ENCODE results near the gene FGF1. TPM values are rescaled to one million over a fixed set of nuclear protein-coding genes. Genes with fewer than 3 reads are reported as not detected.

FGF1 gene
- total RNA-seq, 1 donor from 2014 or later: not detected

- H2AFZ ChIP-seq (replicated peaks): no peak overlapping the region
- TF ChIP-seq EZH2phosphoT487 (IDR thresholded peaks at IDR 0.05) (no peak), CTCF (IDR thresholded peaks at IDR 0.05) (no peak)
- no peaks in the 10 kb centered on the region for H3K36me3 Mint-ChIP-seq
Observed at GRCh38 chr5:142569905-142570304, 116.0 kb downstream of the FGF1 start.

GRCh38 chr5:142568996-142569335 lies 116.9 kb downstream of the FGF1 start:
- H3F3A ChIP-seq (ENCODE audit: low read depth): no peaks in the 10 kb centered on the region
- H2AFZ ChIP-seq (replicated peaks): no peak overlapping the region
- no peaks in the 10 kb centered on the region for H4K20me1 ChIP-seq (ENCODE audit: low read depth)
- no peak overlapping the region for H3K27ac ChIP-seq
- Mint-ChIP-seq H3K4me3 (no peak overlapping the region), H3K27me3 (ENCODE audit: insufficient read depth, low read depth) (peaks cover 2% of the 10 kb centered on the region), H3K4me1 (peaks cover 3% of the 10 kb centered on the region), H3K27ac (no peak overlapping the region), H3K9me3 (peaks cover 3% of the 10 kb centered on the region), H3K36me3 (no peaks in the 10 kb centered on the region)
- TF ChIP-seq EZH2phosphoT487 (IDR thresholded peaks at IDR 0.05) (no peak), EZH2 (IDR thresholded peaks at IDR 0.05) (no peak), CTCF (IDR thresholded peaks at IDR 0.05) (no peak)
- H3K4me2 ChIP-seq: no peak overlapping the region
- no peak overlapping the region for H3K9ac ChIP-seq
- no peak overlapping the region for H3K4me3 ChIP-seq
- no peaks in the 10 kb centered on the region for H3K27me3 ChIP-seq
- no peak for DNase-seq (ENCODE audit: low spot score)
- no peaks in the 10 kb centered on the region for H3K36me3 ChIP-seq
- H3K79me2 ChIP-seq (ENCODE audit: low read depth): no peaks in the 10 kb centered on the region
- H3K4me1 ChIP-seq: no peaks in the 10 kb centered on the region
- H3K9me3 ChIP-seq (ENCODE audit: low read depth): no peaks in the 10 kb centered on the region

More at GRCh38 chr5:142569905-142570304, 116.0 kb downstream of the FGF1 start:
- H3K27me3 Mint-ChIP-seq (ENCODE audit: insufficient read depth, low read depth): peaks cover 2% of the 10 kb centered on the region
- Histone ChIP-seq H3F3A (ENCODE audit: low read depth) (no peaks in the 10 kb centered on the region), H3K27me3 (no peaks in the 10 kb centered on the region), H3K4me2 (no peak overlapping the region), H3K4me3 (no peak overlapping the region), H3K4me1 (no peaks in the 10 kb centered on the region), H3K36me3 (no peaks in the 10 kb centered on the region), H4K20me1 (ENCODE audit: low read depth) (no peaks in the 10 kb centered on the region), H3K9ac (no peak overlapping the region), H3K79me2 (ENCODE audit: low read depth) (no peaks in the 10 kb centered on the region), H3K9me3 (ENCODE audit: low read depth) (no peaks in the 10 kb centered on the region), H3K27ac (no peak overlapping the region)
- H3K27ac Mint-ChIP-seq: no peak overlapping the region
- DNase-seq (ENCODE audit: low spot score): no peak
- H3K4me1 Mint-ChIP-seq: peaks cover 3% of the 10 kb centered on the region
- peaks cover 3% of the 10 kb centered on the region for H3K9me3 Mint-ChIP-seq
- H3K4me3 Mint-ChIP-seq: no peak overlapping the region

- H3K4me1 ChIP-seq: no peaks in the 10 kb centered on the region
- H3K4me2 ChIP-seq: no peak overlapping the region
- no peak overlapping the region for H3K9ac ChIP-seq
- peaks cover 4% of the 10 kb centered on the region for H3K9me3 Mint-ChIP-seq
- no peak for DNase-seq (ENCODE audit: low spot score)
- H3K79me2 ChIP-seq (ENCODE audit: low read depth): no peaks in the 10 kb centered on the region
- H3K27me3 Mint-ChIP-seq (ENCODE audit: insufficient read depth, low read depth): peaks cover 2% of the 10 kb centered on the region
- peaks cover 3% of the 10 kb centered on the region for H3K4me1 Mint-ChIP-seq
- no peaks in the 10 kb centered on the region for H3K36me3 ChIP-seq
- H3K4me3 Mint-ChIP-seq: no peak overlapping the region
- H3K4me3 ChIP-seq: no peak overlapping the region
- H3K9me3 ChIP-seq (ENCODE audit: low read depth): no peaks in the 10 kb centered on the region
- no peaks in the 10 kb centered on the region for H3K27me3 ChIP-seq
- no peak for TF ChIP-seq EZH2 (IDR thresholded peaks at IDR 0.05)
- no peak for TF ChIP-seq CTCF (IDR thresholded peaks at IDR 0.05)
- TF ChIP-seq EZH2phosphoT487 (IDR thresholded peaks at IDR 0.05): no peak
- H3K27ac Mint-ChIP-seq: no peak overlapping the region
- no peak overlapping the region for H2AFZ ChIP-seq (replicated peaks)
- H3K36me3 Mint-ChIP-seq: no peaks in the 10 kb centered on the region
- no peak overlapping the region for H3K27ac ChIP-seq
- no peaks in the 10 kb centered on the region for H3F3A ChIP-seq (ENCODE audit: low read depth)
- H4K20me1 ChIP-seq (ENCODE audit: low read depth): no peaks in the 10 kb centered on the region
Observed at GRCh38 chr5:142568283-142568995, 117.5 kb downstream of the FGF1 start.
